Esophagus squamous epithelium (tissue), 5 donors: ENCODE measurements around the gene RAB40A. TPM values are rescaled to one million over a fixed set of nuclear protein-coding genes. Genes with fewer than 3 reads are reported as not detected.
"Not testable (repeated sequence)": the region's sequence is repeated elsewhere in the genome, so short reads cannot be mapped to it uniquely, and the experiment has no call there.

ENCODE experiments used
- DNase-seq: peaks from one replicate; lab custom pipeline; 2025; lab: John Stamatoyannopoulos, UW
- H3K27ac ChIP-seq, 4 donors: fragments of 200-600 bp; sonication (generic); one replicate each; pipeline ENCODE4 v1.5.1; 2016 to 2019; ENCODE audit warnings: mild to moderate bottlenecking in 1 of 4
- H3K27me3 ChIP-seq, 4 donors: fragments of 200-600 bp; sonication (generic); 1 replicate in 3 of 4; 2 replicates in 1 of 4; pipeline versions ENCODE4 v1.5.1 to v1.6.0; 2017 to 2021; ENCODE audit warnings: antibody characterized with exemption in 1 of 4
- H3K36me3 ChIP-seq, 3 donors: fragments of 200-600 bp; sonication (generic); one replicate each; pipeline ENCODE4 v1.5.1; 2016 to 2019
- H3K4me1 ChIP-seq, 3 donors: fragments of 200-600 bp; sonication (generic); one replicate each; pipeline ENCODE4 v1.5.1; 2017 to 2019
- H3K4me3 ChIP-seq, 4 donors: fragments of 200-600 bp; sonication (generic); 1 replicate in 3 of 4; 2 replicates in 1 of 4; pipeline ENCODE4 v1.5.1; 2016 to 2019; ENCODE audit warnings: mild to moderate bottlenecking in 2 of 4, moderate library complexity in 1 of 4
- H3K9me3 ChIP-seq, 3 donors: fragments of 200-600 bp; sonication (generic); one replicate each; pipeline ENCODE4 v1.5.1; 2016 to 2019
- CTCF ChIP-seq, 6 experiments: fragments of 450-650 bp in 4 of 6; fragments of 200-600 bp in 2 of 6; sonication (generic) in 2 of 6; IDR thresholded peaks; one replicate each; pipeline ENCODE4 v1.5.1; 2016 to 2019; ENCODE audit warnings: antibody characterized with exemption in 6 of 6, mild to moderate bottlenecking in 4 of 6, moderate library complexity in 4 of 6
- POLR2A ChIP-seq, 4 donors: fragments of 450-650 bp; IDR thresholded peaks; one replicate each; pipeline ENCODE4 v1.6.1; 2017; ENCODE audit warnings: antibody characterized with exemption in 4 of 4, mild to moderate bottlenecking in 4 of 4, moderate library complexity in 3 of 4
- WGBS, 2 donors: methylation state at CpG; one replicate each; pipeline ENCODE4 v1.1.5; 2018; 5-methylcytosine and 5-hydroxymethylcytosine counted together
- intact Hi-C: fragments of 100-400 bp; cut with DNase I; formaldehyde crosslinking; loops from one replicate; pipeline ENCODE4 v1.15.0; 2022
- total RNA-seq, 4 donors: library from RNA; depleted of rRNA; stranded (reverse); fragments of >200 nt; gene quantifications; one replicate each; pipeline ENCODE4 v1.1.0, GENCODE V29; 2016
- donor health status: DM: yes; HTN: yes; CAD: no.

Gene RAB40A
- total RNA-seq, 4 donors from 2014 or later: 0.15 to 14.1 (median 1.0) TPM

GRCh38 chrX:103503163-103503852, 16.0 kb downstream of the RAB40A start:
- no peak for DNase-seq
- no peaks in the 10 kb centered on the region for H3K9me3 ChIP-seq
- H3K4me1 ChIP-seq: no peaks in the 10 kb centered on the region
- no peaks in the 10 kb centered on the region for H3K36me3 ChIP-seq
- no peak overlapping the region for H3K4me3 ChIP-seq
- TF ChIP-seq CTCF (IDR thresholded peaks at IDR 0.05) (no peak), POLR2A (IDR thresholded peaks at IDR 0.05) (no peak)
- intact Hi-C loops: no loop called here
- WGBS, 2 donors: 53 to 56% methylated on average over 7 to 8 of the region's 8 CpGs
- peak overlapping the region in 2 of 4 donors; percentile 33 to 58 for H3K27ac ChIP-seq
- H3K27me3 ChIP-seq: no peaks in the 10 kb centered on the region

- no peak for DNase-seq
- Histone ChIP-seq H3K27ac (no peak overlapping the region), H3K4me1 (no peaks in the 10 kb centered on the region), H3K36me3 (no peaks in the 10 kb centered on the region), H3K9me3 (no peaks in the 10 kb centered on the region), H3K27me3 (no peaks in the 10 kb centered on the region), H3K4me3 (no peak overlapping the region)
- TF ChIP-seq POLR2A (IDR thresholded peaks at IDR 0.05): no peak
- no peak for TF ChIP-seq CTCF (IDR thresholded peaks at IDR 0.05)
- WGBS, 2 donors: 71 to 72% methylated on average over 5 of the region's 5 CpGs
- intact Hi-C loops: no loop called here
These were observed 20.5 kb downstream of the RAB40A start for GRCh38 chrX:103498786-103499185.

- H3K9me3 ChIP-seq: no peaks in the 10 kb centered on the region
- H3K4me1 ChIP-seq: no peaks in the 10 kb centered on the region
- WGBS, 2 donors: 90 to 100% methylated on average over 1 of the region's 1 CpG
- H3K27ac ChIP-seq: no peak overlapping the region
- DNase-seq: no peak
- TF ChIP-seq POLR2A (IDR thresholded peaks at IDR 0.05) (no peak), CTCF (IDR thresholded peaks at IDR 0.05) (no peak)
- no peaks in the 10 kb centered on the region for H3K27me3 ChIP-seq
- intact Hi-C loops: no loop called here
- H3K36me3 ChIP-seq: no peaks in the 10 kb centered on the region
- no peak overlapping the region for H3K4me3 ChIP-seq
These were observed 23.5 kb downstream of the RAB40A start for GRCh38 chrX:103495786-103496185.

GRCh38 chrX:103493578-103493977, 25.7 kb downstream of the RAB40A start:
- 88 to 95% methylated on average over 3 of the region's 3 CpGs for WGBS, 2 donors
- H3K27me3 ChIP-seq, H3K9me3 ChIP-seq, H3K36me3 ChIP-seq, DNase-seq, H3K4me1 ChIP-seq, H3K4me3 ChIP-seq, H3K27ac ChIP-seq, intact Hi-C loops: not testable (repeated sequence)

- H3K36me3 ChIP-seq, H3K9me3 ChIP-seq, H3K4me3 ChIP-seq, intact Hi-C loops, H3K4me1 ChIP-seq, DNase-seq, H3K27ac ChIP-seq, H3K27me3 ChIP-seq: not testable (repeated sequence)
- WGBS, 2 donors: 53 to 80% methylated on average over 1 to 3 of the region's 4 CpGs
- TF ChIP-seq CTCF (IDR thresholded peaks at IDR 0.05): peak in 4 of 6 experiments; percentile 13 to 34 (median 30)
These were observed 29.6 kb downstream of the RAB40A start for GRCh38 chrX:103489733-103490132.
